Hepatocyte (in vitro differentiated cells): ENCODE results near the gene LIMS2. TPM values are rescaled to one million over a fixed set of nuclear protein-coding genes. Genes with fewer than 3 reads are reported as not detected.

Experiments
- DNase-seq: peaks from one replicate; pipeline ENCODE4 v3.0.0-alpha.2; 2016; ENCODE audit warnings: low spot score
- H2AFZ ChIP-seq: fragments of 200-600 bp; sonication (generic); 2 replicates; pipeline ENCODE4 v1.6.0; 2016; ENCODE audit warnings: antibody characterized with exemption, mild to moderate bottlenecking
- H3K27ac ChIP-seq: fragments of 200-600 bp; sonication (generic); 2 replicates; pipeline ENCODE4 v1.5.1; 2016; ENCODE audit warnings: mild to moderate bottlenecking
- H3K27me3 ChIP-seq: fragments of 200-600 bp; sonication (generic); 2 replicates; pipeline ENCODE4 v1.6.1; 2016
- H3K36me3 ChIP-seq: fragments of 200-600 bp; sonication (generic); replicated peaks from 2 replicates; pipeline ENCODE4 v1.5.1; 2016; ENCODE audit warnings: low read depth; ENCODE audit not compliant: insufficient read depth
- H3K4me1 ChIP-seq: fragments of 200-600 bp; sonication (generic); 2 replicates; pipeline ENCODE4 v1.5.1; 2016; ENCODE audit warnings: mild to moderate bottlenecking, moderate library complexity; ENCODE audit not compliant: insufficient read depth
- H3K4me2 ChIP-seq: fragments of 200-600 bp; sonication (generic); 2 replicates; pipeline ENCODE4 v1.6.0; 2016
- H3K4me3 ChIP-seq: fragments of 200-600 bp; sonication (generic); 2 replicates; pipeline ENCODE4 v1.5.1; 2016; ENCODE audit warnings: mild to moderate bottlenecking
- H3K79me2 ChIP-seq: fragments of 200-600 bp; sonication (generic); 2 replicates; pipeline ENCODE4 v1.6.0; 2017; ENCODE audit warnings: mild to moderate bottlenecking
- H3K9me2 ChIP-seq: fragments of 200-600 bp; sonication (generic); replicated peaks from 2 replicates; pipeline ENCODE4 v1.6.0; 2017; ENCODE audit warnings: mild to moderate bottlenecking; ENCODE audit not compliant: insufficient read depth
- H3K9me3 ChIP-seq: fragments of 200-600 bp; sonication (generic); 2 replicates; pipeline ENCODE4 v1.5.1; 2016; ENCODE audit warnings: low read depth, mild to moderate bottlenecking
- H4K20me1 ChIP-seq: fragments of 200-600 bp; sonication (generic); 2 replicates; pipeline ENCODE4 v1.6.0; 2016; ENCODE audit warnings: mild to moderate bottlenecking; ENCODE audit not compliant: insufficient read depth, poor library complexity, severe bottlenecking
- CTCF ChIP-seq: fragments of 200-600 bp; sonication (generic); IDR thresholded peaks from 2 replicates; pipeline ENCODE4 v1.5.1; 2016; ENCODE audit warnings: antibody characterized with exemption, mild to moderate bottlenecking; ENCODE audit not compliant: poor library complexity
- EZH2 ChIP-seq: fragments of 200-600 bp; sonication (generic); IDR thresholded peaks from 2 replicates; pipeline ENCODE4 v1.6.1; 2016; ENCODE audit warnings: antibody characterized with exemption, mild to moderate bottlenecking, borderline replicate concordance
- EZH2phosphoT487 ChIP-seq: fragments of 200-600 bp; sonication (generic); IDR thresholded peaks from one replicate; pipeline ENCODE4 v1.6.1; 2018; ENCODE audit warnings: antibody characterized with exemption, mild to moderate bottlenecking, low read depth, moderate library complexity; ENCODE audit not compliant: unreplicated experiment, severe bottlenecking
- WGBS: methylation state at CpG from one replicate; pipeline ENCODE4 v1.1.6; 2016; ENCODE audit warnings: low lambda C conversion rate; ENCODE audit errors: missing lambda C conversion rate; 5-methylcytosine and 5-hydroxymethylcytosine counted together
- polyA plus RNA-seq: library from polyadenylated mRNA; unstranded; fragments of >200 nt; fragmentation: Nextera tagmentation; extraction: Ambion mirVana; gene quantifications from 2 replicates; pipeline ENCODE4 v1.2.1, GENCODE V29; 2016
- total RNA-seq: library from RNA; depleted of rRNA; stranded (reverse); fragments of >200 nt; gene quantifications from 2 replicates; pipeline ENCODE4 v1.2.3, GENCODE V29; 2014

LIMS2 gene
- total and polyA plus RNA-seq, 2 experiments from 2014 or later, result 4.0 to 8.3 TPM

GRCh38 chr2:127608061-127609030 lies 67.0 kb downstream of the LIMS2 start:
- Histone ChIP-seq H3K27ac (no peak overlapping the region), H3K79me2 (no peaks in the 10 kb centered on the region), H3K4me2 (no peak overlapping the region), H3K27me3 (no peaks in the 10 kb centered on the region), H3K9me2 (no peaks in the 10 kb centered on the region), H3K9me3 (no peaks in the 10 kb centered on the region), H3K4me1 (no peaks in the 10 kb centered on the region), H2AFZ (no peak overlapping the region), H4K20me1 (no peaks in the 10 kb centered on the region), H3K36me3 (no peaks in the 10 kb centered on the region), H3K4me3 (no peak overlapping the region)
- WGBS, result 92% methylated on average over 20 of the region's 25 CpGs
- TF ChIP-seq EZH2phosphoT487 (no peak), CTCF (no peak), EZH2 (no peak)
- DNase-seq, result peak; percentile 4

GRCh38 chr2:127607399-127607908 lies 67.9 kb downstream of the LIMS2 start:
- WGBS, result 93% methylated on average over 9 of the region's 9 CpGs
- no peak overlapping the region for H3K4me3 ChIP-seq
- DNase-seq, result no peak
- no peaks in the 10 kb centered on the region for H3K4me1 ChIP-seq
- no peak overlapping the region for H3K27ac ChIP-seq
- no peak overlapping the region for H2AFZ ChIP-seq
- H3K36me3 ChIP-seq, result no peaks in the 10 kb centered on the region
- H3K79me2 ChIP-seq, result no peaks in the 10 kb centered on the region
- TF ChIP-seq EZH2phosphoT487 (no peak), CTCF (no peak)
- no peak overlapping the region for H3K4me2 ChIP-seq
- no peaks in the 10 kb centered on the region for H3K27me3 ChIP-seq
- no peaks in the 10 kb centered on the region for H3K9me3 ChIP-seq
- H4K20me1 ChIP-seq, result no peaks in the 10 kb centered on the region
- H3K9me2 ChIP-seq, result no peaks in the 10 kb centered on the region

GRCh38 chr2:127606625-127607398 lies 68.5 kb downstream of the LIMS2 start:
- no peak for DNase-seq
- H4K20me1 ChIP-seq, result no peaks in the 10 kb centered on the region
- TF ChIP-seq EZH2phosphoT487 (no peak), CTCF (no peak), EZH2 (no peak)
- no peaks in the 10 kb centered on the region for H3K36me3 ChIP-seq
- H3K4me1 ChIP-seq, result no peaks in the 10 kb centered on the region
- H2AFZ ChIP-seq, result no peak overlapping the region
- H3K4me3 ChIP-seq, result no peak overlapping the region
- no peak overlapping the region for H3K27ac ChIP-seq
- H3K9me2 ChIP-seq, result no peaks in the 10 kb centered on the region
- WGBS, result 86% methylated on average over 17 of the region's 17 CpGs
- no peaks in the 10 kb centered on the region for H3K27me3 ChIP-seq
- no peaks in the 10 kb centered on the region for H3K79me2 ChIP-seq
- no peaks in the 10 kb centered on the region for H3K9me3 ChIP-seq
- H3K4me2 ChIP-seq, result no peak overlapping the region
